ENCODE results near the gene STIL. TPM values are rescaled to one million over a fixed set of nuclear protein-coding genes. Genes with fewer than 3 reads are reported as not detected.

The STIL gene
- total RNA-seq, 2 donors from 2014 or later = 9.6 to 22.0 TPM

GRCh38 chr1:47252795-47253194 is 61.2 kb downstream of the STIL start:
- Histone ChIP-seq H3K27ac (no peak overlapping the region), H3K9ac (ENCODE audit: low read depth in 2 of 2, low read length in 2 of 2) (no peak overlapping the region), H3K36me3 (no peaks in the 10 kb centered on the region), H3K27me3 (no peaks in the 10 kb centered on the region), H3K4me1 (no peaks in the 10 kb centered on the region), H3K4me3 (no peak overlapping the region), H3K9me3 (no peaks in the 10 kb centered on the region)
- intact Hi-C loops (cut with DNase I) = no loop called here
- no peak for DNase-seq
- no peak for TF ChIP-seq CTCF (IDR thresholded peaks at IDR 0.05)

GRCh38 chr1:47252369-47252768 is 61.6 kb downstream of the STIL start:
- Histone ChIP-seq H3K9me3 (no peaks in the 10 kb centered on the region), H3K27ac (no peak overlapping the region)
- intact Hi-C loops (cut with DNase I) = no loop called here

GRCh38 chr1:47249755-47250154 is 64.2 kb downstream of the STIL start:
- Histone ChIP-seq H3K4me3 (no peak overlapping the region), H3K27ac (no peak overlapping the region), H3K27me3 (no peaks in the 10 kb centered on the region), H3K9me3 (no peaks in the 10 kb centered on the region), H3K36me3 (no peaks in the 10 kb centered on the region), H3K9ac (ENCODE audit: low read depth in 2 of 2, low read length in 2 of 2) (no peak overlapping the region), H3K4me1 (no peaks in the 10 kb centered on the region)
- no peak for DNase-seq
- TF ChIP-seq CTCF (IDR thresholded peaks at IDR 0.05) = no peak
- intact Hi-C loops (cut with DNase I) = no loop called here

More at GRCh38 chr1:47252369-47252768, 61.6 kb downstream of the STIL start:
- Histone ChIP-seq H3K4me1 (no peaks in the 10 kb centered on the region), H3K9ac (ENCODE audit: low read depth in 2 of 2, low read length in 2 of 2) (no peak overlapping the region), H3K27me3 (no peaks in the 10 kb centered on the region), H3K36me3 (no peaks in the 10 kb centered on the region), H3K4me3 (no peak overlapping the region)
- TF ChIP-seq CTCF (IDR thresholded peaks at IDR 0.05) = no peak
- no peak for DNase-seq

- Histone ChIP-seq H3K27ac (no peak overlapping the region), H3K36me3 (no peaks in the 10 kb centered on the region), H3K4me1 (no peaks in the 10 kb centered on the region), H3K27me3 (no peaks in the 10 kb centered on the region), H3K9ac (ENCODE audit: low read depth in 2 of 2, low read length in 2 of 2) (no peak overlapping the region), H3K9me3 (no peaks in the 10 kb centered on the region), H3K4me3 (no peak overlapping the region)
- intact Hi-C loops (cut with DNase I) = no loop called here
- TF ChIP-seq CTCF (IDR thresholded peaks at IDR 0.05) = no peak
- DNase-seq = no peak
These were observed 69.5 kb downstream of the STIL start for GRCh38 chr1:47244339-47244862.

GRCh38 chr1:47243910-47244309 is 70.0 kb downstream of the STIL start:
- intact Hi-C loops (cut with DNase I) = no loop called here
- no peak for TF ChIP-seq CTCF (IDR thresholded peaks at IDR 0.05)
- H3K9ac ChIP-seq (ENCODE audit: low read depth in 2 of 2, low read length in 2 of 2) = no peak overlapping the region
- no peaks in the 10 kb centered on the region for H3K36me3 ChIP-seq
- H3K9me3 ChIP-seq = no peaks in the 10 kb centered on the region
- no peaks in the 10 kb centered on the region for H3K4me1 ChIP-seq
- no peak overlapping the region for H3K4me3 ChIP-seq
- DNase-seq = no peak
- H3K27me3 ChIP-seq = no peaks in the 10 kb centered on the region
- no peak overlapping the region for H3K27ac ChIP-seq

All from colonic mucosa (tissue), 4 donors.